Psoas muscle (tissue), 8 donors: ENCODE results near the gene FZD1. TPM values are rescaled to one million over a fixed set of nuclear protein-coding genes. Genes with fewer than 3 reads are reported as not detected.
A peak's percentile ranks its signal among the peaks of the same experiment; 100 is the strongest.

Source experiments
- ATAC-seq, 4 donors: fragments of 200-7000 bp; cut with Tn5 transposase; one replicate each; pipeline ENCODE4 v1.9.1; 2020; ENCODE audit warnings: moderate library complexity in 3 of 4, mild to moderate bottlenecking in 2 of 4
- DNase-seq, 2 donors: peaks; one replicate each; pipeline ENCODE4 v3.0.0-alpha.2; 2020
- H3K27ac ChIP-seq: fragments of 200-600 bp; one replicate; pipeline ENCODE4 v1.8.0; 2022
- H3K27me3 ChIP-seq, 3 donors: fragments of 200-600 bp in 1 of 3; one replicate each; pipeline versions ENCODE4 v1.6.1 to v1.8.0; 2013 to 2022; ENCODE audit warnings: low read length in 2 of 3, mild to moderate bottlenecking in 2 of 3, moderate library complexity in 1 of 3; ENCODE audit not compliant: insufficient read depth in 3 of 3
- H3K36me3 ChIP-seq, 2 donors: fragments of 200-600 bp in 1 of 2; one replicate each; pipeline versions ENCODE4 v1.6.1 to v1.8.0; 2013 to 2022; ENCODE audit warnings: low read depth in 1 of 2, mild to moderate bottlenecking in 1 of 2, moderate library complexity in 1 of 2; ENCODE audit not compliant: insufficient read depth in 1 of 2
- H3K4me1 ChIP-seq: fragments of 200-600 bp; one replicate; pipeline ENCODE4 v1.8.0; 2022
- H3K4me3 ChIP-seq: fragments of 200-600 bp; one replicate; pipeline ENCODE4 v1.8.0; 2022; ENCODE audit warnings: mild to moderate bottlenecking
- H3K9me3 ChIP-seq: fragments of 200-600 bp; one replicate; pipeline ENCODE4 v1.8.0; 2022
- CTCF ChIP-seq: fragments of 200-600 bp; IDR thresholded peaks from one replicate; pipeline ENCODE4 v1.8.0; 2022; ENCODE audit warnings: antibody characterized with exemption
- WGBS, 3 donors: extraction: QIAGEN DNeasy Blood & Tissue Kit; methylation state at CpG; one replicate each; pipeline versions ENCODE4 v1.1.6 to v1.1.7; 2013; 5-methylcytosine and 5-hydroxymethylcytosine counted together
- intact Hi-C, 2 donors: fragments of 100-400 bp; cut with DNase I; formaldehyde crosslinking; loops; one replicate each; pipeline versions ENCODE4 v1.11.0 to v1.14.2; 2022
- polyA plus RNA-seq, 3 donors: library from polyadenylated mRNA; stranded (reverse); fragments of 200-250 nt; gene quantifications; one replicate each; pipeline ENCODE4 v1.2.3, GENCODE V29; 2013
- total RNA-seq, 4 donors: library from RNA; stranded (reverse); fragmentation: NEBNext Ultra II Directional in 2 of 4; extraction: Animal tissue kit (Norgen Biotek cat#: 25700) in 2 of 4; gene quantifications; one replicate each; pipeline versions ENCODE4 v1.2.1 to v1.2.4, GENCODE V29; 2021 to 2023
- donor health status: healthy with polysubstance abuse.
- donor health status: DM: no; HTN: no; CAD: no; lungs with moderate emphysema.
- donor health status: Bipolar disorder and iron deficiency.
- donor health status: healthy.
- donor health status: DM: yes; HTN: yes; CAD: no.
- donor health status: DM: no; HTN: no; CAD: no.
- donor health status: DM: no; HTN: no; CAD: no.
- donor health status: DM: yes; HTN: yes; CAD: no.

FZD1 gene
- total and polyA plus RNA-seq, 7 donors = 0.90 to 2.5 (median 1.9) TPM

DNA sequence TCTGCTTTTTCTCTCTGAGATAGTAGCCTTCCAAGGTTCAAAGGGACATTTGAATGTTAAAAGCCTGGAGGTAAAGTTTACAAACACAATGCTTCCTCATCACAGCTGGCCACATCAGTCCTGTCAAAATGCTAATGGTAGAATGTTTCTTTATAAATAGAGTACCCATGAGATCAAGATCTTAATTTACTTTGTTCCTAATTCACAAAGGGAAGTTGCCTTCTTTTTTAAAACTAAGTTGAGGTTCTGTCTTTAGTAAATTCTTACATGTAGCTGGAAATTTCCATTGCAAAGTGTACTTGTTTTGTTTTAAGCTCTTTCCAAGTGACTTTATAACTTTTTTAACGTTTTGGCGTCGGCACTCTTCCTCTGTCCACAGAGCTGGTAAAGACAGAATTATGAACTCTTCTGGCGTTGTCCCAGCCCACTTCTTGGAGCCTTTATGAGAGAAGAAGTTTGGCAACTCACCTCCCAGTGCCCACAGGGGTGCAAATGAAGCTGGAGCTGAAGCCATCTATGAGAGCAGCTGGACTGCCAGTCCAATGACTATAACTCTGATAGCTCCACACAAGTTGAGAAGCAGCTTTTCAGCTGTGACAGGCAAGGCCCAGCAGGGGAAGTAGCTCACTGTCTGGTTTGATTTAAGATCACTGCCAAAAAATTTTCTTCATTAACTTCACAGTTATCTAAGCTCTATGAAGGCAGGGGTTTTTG is 23.3 kb downstream of the FZD1 start:
- WGBS, 3 donors = 25 to 44% (median 26%) methylated on average over 4 of the region's 4 CpGs
- Histone ChIP-seq H3K9me3 (no peaks in the 10 kb centered on the region), H3K27me3 (no peaks in the 10 kb centered on the region), H3K36me3 (no peaks in the 10 kb centered on the region), H3K4me3 (no peak overlapping the region), H3K4me1 (peaks cover 7% of the 10 kb centered on the region), H3K27ac (no peak overlapping the region)
- ATAC-seq (peak in 1 of 4 donors; percentile 38), DNase-seq (no peak)
- no peak for TF ChIP-seq CTCF
- intact Hi-C loops = loop anchor here in 1 of 2 donors (10.0 kb wide), 2 partner anchors 337 to 497 kb away; no protein-coding TSS in a partner anchor

DNA sequence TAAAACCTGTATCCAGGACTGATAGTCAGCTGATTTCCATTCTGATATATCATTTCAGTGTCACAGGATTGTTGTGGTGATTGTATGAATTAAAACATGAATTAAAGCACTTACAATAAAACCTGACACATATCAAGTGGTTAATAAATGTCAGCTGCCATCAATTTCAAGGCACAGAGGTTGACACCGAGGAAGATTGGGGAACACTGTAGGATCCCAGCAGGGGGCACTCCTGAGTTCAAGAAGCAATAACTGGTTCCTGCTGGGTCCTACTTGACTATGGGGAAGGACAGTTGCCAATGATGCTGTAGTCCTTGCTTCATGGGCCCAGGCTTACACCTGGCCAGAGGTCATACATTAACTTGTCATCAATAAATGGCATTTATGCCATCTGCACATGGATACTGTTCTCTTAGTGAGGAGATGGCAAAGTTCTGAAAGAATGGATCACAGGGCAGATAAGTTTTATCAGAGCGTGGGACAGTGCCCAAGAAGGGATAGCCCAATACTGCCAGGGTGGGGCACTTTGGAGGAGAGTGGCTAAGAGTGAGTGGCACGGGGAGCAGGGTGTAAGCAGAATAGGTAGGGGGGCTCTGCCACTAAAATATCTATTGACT is 24.1 kb downstream of the FZD1 start:
- DNase-seq (peak in 1 of 2 donors; percentile 16), ATAC-seq (no peak)
- 81 to 90% (median 89%) methylated on average over 3 of the region's 3 CpGs for WGBS, 3 donors
- peak; percentile 33 for TF ChIP-seq CTCF
- intact Hi-C loops = loop anchor here in 1 of 2 donors (10.0 kb wide), 2 partner anchors 336 to 496 kb away; no protein-coding TSS in a partner anchor
- Histone ChIP-seq H3K9me3 (no peaks in the 10 kb centered on the region), H3K36me3 (no peaks in the 10 kb centered on the region), H3K27me3 (no peaks in the 10 kb centered on the region), H3K4me1 (peaks cover 7% of the 10 kb centered on the region), H3K4me3 (no peak overlapping the region), H3K27ac (no peak overlapping the region)

DNA sequence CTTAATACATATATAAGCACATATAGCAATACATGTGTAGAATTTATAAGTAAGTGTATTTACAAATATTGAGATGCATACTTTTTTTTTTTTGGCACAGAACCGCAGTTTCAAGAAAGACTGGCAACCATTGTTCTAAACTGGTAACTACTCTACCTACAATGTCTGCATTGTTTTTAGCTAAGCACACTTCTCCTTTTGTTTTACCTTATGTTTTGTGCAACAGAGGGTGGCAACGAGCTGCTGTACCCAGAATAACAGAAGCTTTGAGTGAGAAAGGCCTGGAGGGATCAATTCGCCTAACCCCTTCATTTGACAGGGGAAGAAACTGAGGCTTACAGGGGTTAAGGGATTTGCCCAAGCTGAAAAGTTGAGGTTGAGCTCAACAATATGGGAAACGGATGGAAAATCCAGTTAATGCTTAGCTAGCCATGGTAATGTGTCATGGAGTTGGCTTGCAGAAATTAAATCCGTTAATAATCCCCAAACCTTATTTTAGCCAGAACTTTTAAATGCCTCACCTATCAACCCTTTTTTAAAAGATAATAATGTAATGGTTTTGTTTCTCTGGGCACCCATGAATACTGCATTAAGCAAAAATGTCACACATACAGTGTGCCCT is 25.5 kb downstream of the FZD1 start:
- 58 to 70% (median 66%) methylated on average over 5 of the region's 5 CpGs for WGBS, 3 donors
- peaks cover 7% of the 10 kb centered on the region for H3K4me1 ChIP-seq
- no peak for DNase-seq

GRCh38 chr7:91291302-91291701 is 27.1 kb downstream of the FZD1 start:
- no peak for DNase-seq
- no peak overlapping the region for H3K27ac ChIP-seq
- H3K36me3 ChIP-seq = no peaks in the 10 kb centered on the region
- WGBS, 3 donors = 91 to 95% (median 91%) methylated on average over 5 of the region's 5 CpGs
- intact Hi-C loops = no loop called here
- TF ChIP-seq CTCF = no peak
- H3K4me3 ChIP-seq = no peak overlapping the region
- ATAC-seq = no peak
- peaks cover 7% of the 10 kb centered on the region for H3K4me1 ChIP-seq
- H3K9me3 ChIP-seq = no peaks in the 10 kb centered on the region
- no peaks in the 10 kb centered on the region for H3K27me3 ChIP-seq

More for the DNA sequence above, 25.5 kb downstream of the FZD1 start:
- H3K9me3 ChIP-seq = no peaks in the 10 kb centered on the region
- intact Hi-C loops = loop anchor here in 1 of 2 donors (10.0 kb wide), 2 partner anchors 335 to 495 kb away; no protein-coding TSS in a partner anchor
- no peak overlapping the region for H3K4me3 ChIP-seq
- TF ChIP-seq CTCF = no peak
- H3K27me3 ChIP-seq = no peaks in the 10 kb centered on the region
- H3K27ac ChIP-seq = no peak overlapping the region
- H3K36me3 ChIP-seq = no peaks in the 10 kb centered on the region
- no peak for ATAC-seq
